ENCODE measurements around the gene NEBL. TPM values are rescaled to one million over a fixed set of nuclear protein-coding genes. Genes with fewer than 3 reads are reported as not detected.

Gene NEBL
- total and polyA plus RNA-seq, 9 of the 15 experiments (the other 6 are each of a cell fraction or from before 2014, with no cell fraction given): 0.82 to 14.6 (median 9.8) TPM

GRCh38 chr10:20874261-20874660 is 22.9 kb downstream of the NEBL start:
- Histone ChIP-seq H4K20me1 (replicated peaks; ENCODE audit: control insufficient read depth, insufficient read depth, low read length) (no peaks in the 10 kb centered on the region), H3K27ac (ENCODE audit: extremely low read depth, low read depth, low read length) (no peak overlapping the region), H3K79me2 (ENCODE audit: control insufficient read depth, insufficient read depth, low read length) (no peaks in the 10 kb centered on the region), H3K4me1 (replicated peaks in 1 of 2; ENCODE audit: control insufficient read depth in 2 of 2, insufficient read depth in 2 of 2, low read length in 2 of 2) (no peaks in the 10 kb centered on the region), H2AFZ (ENCODE audit: low read depth, low read length) (no peak overlapping the region), H3K9ac (ENCODE audit: insufficient read depth in 1 of 2, low read depth in 2 of 2, low read length in 2 of 2) (no peak overlapping the region), H3K27me3 (ENCODE audit: control insufficient read depth in 2 of 2, insufficient read depth in 2 of 2, low read length in 2 of 2) (no peaks in the 10 kb centered on the region), H3K4me2 (ENCODE audit: insufficient read depth, low read length) (no peak overlapping the region), H3K36me3 (ENCODE audit: control insufficient read depth, insufficient read depth, low read length) (no peaks in the 10 kb centered on the region), H3K9me1 (ENCODE audit: control insufficient read depth, insufficient read depth, low read length) (no peaks in the 10 kb centered on the region), H3K4me3 (no peak overlapping the region), H3K9me3 (replicated peaks; ENCODE audit: control insufficient read depth, insufficient read depth, low read depth, low read length) (no peaks in the 10 kb centered on the region)
- 40% methylated on average over 2 of the region's 2 CpGs for WGBS (ENCODE audit: insufficient coverage, low coverage, missing lambda C conversion rate)
- ATAC-seq: no peak
- ChIA-PET POLR2A (no interaction called here), CTCF (ENCODE audit: low intra/inter-chr PET ratio) (no interaction called here)
- DNase-seq (ENCODE audit: extremely low read depth in 1 of 4, low spot score in 3 of 4): no peak
- no peak for FAIRE-seq
- no TSS peak for BruUV-seq (replicated peaks)
- in situ Hi-C loops (cut with MboI): loop anchor here (5.0 kb wide), 1 partner anchor 398 kb away; no protein-coding TSS in a partner anchor
- TF ChIP-seq ZNF740 (CRISPR knock-in tag; IDR thresholded peaks at IDR 0.05) (no peak), ZNF740 (tag; IDR thresholded peaks at IDR 0.05) (no peak), SIRT6 (IDR thresholded peaks at IDR 0.05; ENCODE audit: low read depth, low read length) (no peak), TRIM24 (IDR thresholded peaks at IDR 0.05) (no peak)
- intact Hi-C loops (cut with micrococcal nuclease): no loop called here

- ChIA-PET POLR2A (no interaction called here), CTCF (ENCODE audit: low intra/inter-chr PET ratio) (no interaction called here)
- intact Hi-C loops (cut with micrococcal nuclease) (no loop called here), in situ Hi-C loops (cut with MboI) (loop anchor here (5.0 kb wide), 1 partner anchor 400 kb away; no protein-coding TSS in a partner anchor)
- no peaks in the 10 kb centered on the region for H3K79me2 ChIP-seq (ENCODE audit: control insufficient read depth, insufficient read depth, low read length)
- no peaks in the 10 kb centered on the region for H3K9me1 ChIP-seq (ENCODE audit: control insufficient read depth, insufficient read depth, low read length)
- H3K4me3 ChIP-seq: no peak overlapping the region
- H2AFZ ChIP-seq (ENCODE audit: low read depth, low read length): no peak overlapping the region
- ATAC-seq (no peak), DNase-seq (ENCODE audit: extremely low read depth in 1 of 4, low spot score in 3 of 4) (no peak), FAIRE-seq (no peak)
- BruUV-seq (replicated peaks): no TSS peak
- 37% methylated on average over 7 of the region's 7 CpGs for WGBS (ENCODE audit: insufficient coverage, low coverage, missing lambda C conversion rate)
- no peaks in the 10 kb centered on the region for H3K27me3 ChIP-seq (ENCODE audit: control insufficient read depth in 2 of 2, insufficient read depth in 2 of 2, low read length in 2 of 2)
- H3K9ac ChIP-seq (ENCODE audit: insufficient read depth in 1 of 2, low read depth in 2 of 2, low read length in 2 of 2): no peak overlapping the region
- no peaks in the 10 kb centered on the region for H4K20me1 ChIP-seq (replicated peaks; ENCODE audit: control insufficient read depth, insufficient read depth, low read length)
- no peak overlapping the region for H3K27ac ChIP-seq (ENCODE audit: extremely low read depth, low read depth, low read length)
- no peaks in the 10 kb centered on the region for H3K9me3 ChIP-seq (replicated peaks; ENCODE audit: control insufficient read depth, insufficient read depth, low read depth, low read length)
- no peaks in the 10 kb centered on the region for H3K4me1 ChIP-seq (replicated peaks in 1 of 2; ENCODE audit: control insufficient read depth in 2 of 2, insufficient read depth in 2 of 2, low read length in 2 of 2)
- no peaks in the 10 kb centered on the region for H3K36me3 ChIP-seq (ENCODE audit: control insufficient read depth, insufficient read depth, low read length)
- no peak overlapping the region for H3K4me2 ChIP-seq (ENCODE audit: insufficient read depth, low read length)
- TF ChIP-seq GTF2E2 (tag; IDR thresholded peaks at IDR 0.05): no peak
- TF ChIP-seq TEAD2 (tag; IDR thresholded peaks at IDR 0.05): no peak
- TF ChIP-seq ZNF766 (CRISPR knock-in tag; conservative IDR thresholded peaks at IDR 0.05): no peak
- TF ChIP-seq, protein P1, sequence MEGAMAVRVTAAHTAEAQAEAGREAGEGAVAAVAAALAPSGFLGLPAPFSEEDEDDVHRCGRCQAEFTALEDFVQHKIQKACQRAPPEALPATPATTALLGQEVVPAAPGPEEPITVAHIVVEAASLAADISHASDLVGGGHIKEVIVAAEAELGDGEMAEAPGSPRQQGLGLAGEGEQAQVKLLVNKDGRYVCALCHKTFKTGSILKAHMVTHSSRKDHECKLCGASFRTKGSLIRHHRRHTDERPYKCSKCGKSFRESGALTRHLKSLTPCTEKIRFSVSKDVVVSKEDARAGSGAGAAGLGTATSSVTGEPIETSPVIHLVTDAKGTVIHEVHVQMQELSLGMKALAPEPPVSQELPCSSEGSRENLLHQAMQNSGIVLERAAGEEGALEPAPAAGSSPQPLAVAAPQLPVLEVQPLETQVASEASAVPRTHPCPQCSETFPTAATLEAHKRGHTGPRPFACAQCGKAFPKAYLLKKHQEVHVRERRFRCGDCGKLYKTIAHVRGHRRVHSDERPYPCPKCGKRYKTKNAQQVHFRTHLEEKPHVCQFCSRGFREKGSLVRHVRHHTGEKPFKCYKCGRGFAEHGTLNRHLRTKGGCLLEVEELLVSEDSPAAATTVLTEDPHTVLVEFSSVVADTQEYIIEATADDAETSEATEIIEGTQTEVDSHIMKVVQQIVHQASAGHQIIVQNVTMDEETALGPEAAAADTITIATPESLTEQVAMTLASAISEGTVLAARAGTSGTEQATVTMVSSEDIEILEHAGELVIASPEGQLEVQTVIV (CRISPR knock-in tag; IDR thresholded peaks at IDR 0.05; ENCODE audit: borderline replicate concordance): no peak
- TF ChIP-seq CC2D1A (IDR thresholded peaks at IDR 0.05): no peak
- TF ChIP-seq BHLHE40 (IDR thresholded peaks at IDR 0.05; ENCODE audit: low read length): no peak
- TF ChIP-seq, protein P2, sequence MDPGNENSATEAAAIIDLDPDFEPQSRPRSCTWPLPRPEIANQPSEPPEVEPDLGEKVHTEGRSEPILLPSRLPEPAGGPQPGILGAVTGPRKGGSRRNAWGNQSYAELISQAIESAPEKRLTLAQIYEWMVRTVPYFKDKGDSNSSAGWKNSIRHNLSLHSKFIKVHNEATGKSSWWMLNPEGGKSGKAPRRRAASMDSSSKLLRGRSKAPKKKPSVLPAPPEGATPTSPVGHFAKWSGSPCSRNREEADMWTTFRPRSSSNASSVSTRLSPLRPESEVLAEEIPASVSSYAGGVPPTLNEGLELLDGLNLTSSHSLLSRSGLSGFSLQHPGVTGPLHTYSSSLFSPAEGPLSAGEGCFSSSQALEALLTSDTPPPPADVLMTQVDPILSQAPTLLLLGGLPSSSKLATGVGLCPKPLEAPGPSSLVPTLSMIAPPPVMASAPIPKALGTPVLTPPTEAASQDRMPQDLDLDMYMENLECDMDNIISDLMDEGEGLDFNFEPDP (CRISPR knock-in tag; IDR thresholded peaks at IDR 0.05): no peak
- TF ChIP-seq PTTG1 (tag; IDR thresholded peaks at IDR 0.05; ENCODE audit: low read depth): no peak
These were observed 25.1 kb downstream of the NEBL start for GRCh38 chr10:20871970-20872369.
